Astrocyte of the hippocampus (primary cell): Measurements from ENCODE around the gene C12orf57.

Experiments
- DNase-seq: peaks from one replicate; pipeline ENCODE4 v3.0.0; 2011; ENCODE audit warnings: low read depth, low spot score

C12orf57 gene

GRCh38 chr12:6937481-6938352 lies 6.1 kb upstream of the C12orf57 start:
- peak; percentile 98 for DNase-seq

- DNase-seq: no peak
Observed at GRCh38 chr12:6938353-6939190, 5.2 kb upstream of the C12orf57 start.

GRCh38 chr12:6939191-6939540 lies 4.7 kb upstream of the C12orf57 start:
- no peak for DNase-seq

GRCh38 chr12:6941267-6941666 lies 2.6 kb upstream of the C12orf57 start:
- DNase-seq: no peak

DNA sequence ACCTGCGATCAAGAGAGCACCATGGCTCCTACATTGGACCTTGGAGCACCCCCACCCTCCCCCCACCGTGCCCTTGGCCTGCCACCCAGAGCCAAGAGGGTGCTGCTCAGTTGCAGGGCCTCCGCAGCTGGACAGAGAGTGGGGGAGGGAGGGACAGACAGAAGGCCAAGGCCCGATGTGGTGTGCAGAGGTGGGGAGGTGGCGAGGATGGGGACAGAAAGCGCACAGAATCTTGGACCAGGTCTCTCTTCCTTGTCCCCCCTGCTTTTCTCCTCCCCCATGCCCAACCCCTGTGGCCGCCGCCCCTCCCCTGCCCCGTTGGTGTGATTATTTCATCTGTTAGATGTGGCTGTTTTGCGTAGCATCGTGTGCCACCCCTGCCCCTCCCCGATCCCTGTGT lies 2.0 kb upstream of the C12orf57 start:
- no peak for DNase-seq

DNA sequence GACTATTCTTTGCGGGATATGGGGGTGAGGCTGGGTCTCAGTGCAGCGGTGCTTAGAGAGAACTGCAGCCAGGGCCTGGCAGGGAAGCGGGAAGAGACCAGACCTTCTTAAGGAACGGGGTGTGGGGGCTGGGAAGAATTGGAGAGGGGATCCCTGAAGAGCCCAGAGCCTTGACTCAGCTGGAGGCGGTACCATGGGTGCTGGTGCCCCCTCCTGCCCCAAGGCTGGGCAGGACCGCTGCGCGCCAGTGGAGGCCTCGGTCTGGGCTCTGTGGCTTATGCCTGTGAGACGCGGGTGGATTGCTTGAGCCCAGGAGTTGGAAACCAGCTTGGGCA lies 1.5 kb upstream of the C12orf57 start:
- peak; percentile 43 for DNase-seq

DNA sequence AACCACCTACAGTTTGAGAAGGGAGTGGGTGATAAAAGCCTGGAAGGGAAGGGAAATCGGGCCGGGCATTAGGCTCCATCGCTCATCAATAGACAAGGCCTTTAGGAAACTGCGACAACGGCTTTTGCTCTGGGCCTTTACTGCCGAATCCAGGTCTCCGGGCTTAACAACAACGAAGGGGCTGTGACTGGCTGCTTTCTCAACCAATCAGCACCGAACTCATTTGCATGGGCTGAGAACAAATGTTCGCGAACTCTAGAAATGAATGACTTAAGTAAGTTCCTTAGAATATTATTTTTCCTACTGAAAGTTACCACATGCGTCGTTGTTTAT lies 467 bp upstream of the C12orf57 start:
- peak; percentile 94 for DNase-seq

GRCh38 chr12:6944381-6945186 lies 762 bp downstream of the C12orf57 start:
- peak; percentile 96 for DNase-seq

GRCh38 chr12:6945613-6946012 lies 1.8 kb downstream of the C12orf57 start:
- DNase-seq: no peak

DNA sequence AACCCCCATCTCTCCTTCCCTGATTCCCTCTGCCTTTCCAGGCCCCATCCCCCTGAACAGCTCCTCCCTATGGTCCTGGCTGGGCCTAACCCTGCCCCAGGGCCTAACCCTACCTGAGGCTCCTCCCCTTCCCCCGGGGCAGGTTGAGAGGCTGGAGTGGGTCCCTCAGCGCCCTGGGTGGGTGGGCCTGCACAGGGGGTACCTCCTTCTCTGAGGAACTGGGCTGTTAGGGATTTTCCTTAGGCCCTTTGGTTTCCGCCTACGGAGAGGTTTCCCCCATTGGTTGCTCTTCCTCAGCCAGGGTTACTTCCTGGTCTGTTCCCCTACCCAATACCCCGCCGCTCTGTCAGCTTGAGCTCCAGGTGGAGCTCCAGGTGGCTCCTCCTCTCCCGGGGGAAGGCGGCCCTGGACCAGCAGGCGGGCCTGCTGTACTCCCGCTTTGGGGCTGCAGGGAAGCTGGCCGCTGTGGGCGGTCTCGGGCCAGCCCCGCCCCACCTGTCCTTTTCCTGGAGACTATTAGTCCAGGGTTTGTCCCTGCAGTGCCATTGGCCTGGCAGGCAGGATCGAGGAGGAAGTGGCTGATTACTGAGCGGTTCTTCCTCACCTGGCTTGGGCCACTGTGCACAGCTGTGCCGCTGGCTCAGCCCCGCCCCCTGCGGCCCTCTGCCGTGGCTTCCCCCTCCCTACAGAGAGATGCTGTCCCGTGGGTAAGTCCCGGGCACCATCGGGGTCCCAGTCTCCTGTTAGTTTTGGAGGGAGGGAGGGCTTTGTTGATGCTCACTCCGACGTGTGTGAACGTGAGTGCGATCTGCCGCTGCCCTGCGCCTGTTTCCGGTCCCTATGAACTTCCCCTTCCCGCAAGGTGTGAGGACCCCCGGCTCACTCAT lies 2.5 kb downstream of the C12orf57 start:
- DNase-seq: peak; percentile 44

GRCh38 chr12:6946920-6947374 lies 3.1 kb downstream of the C12orf57 start:
- no peak for DNase-seq

- DNase-seq: no peak
Observed at GRCh38 chr12:6947615-6948014, 3.8 kb downstream of the C12orf57 start.

DNA sequence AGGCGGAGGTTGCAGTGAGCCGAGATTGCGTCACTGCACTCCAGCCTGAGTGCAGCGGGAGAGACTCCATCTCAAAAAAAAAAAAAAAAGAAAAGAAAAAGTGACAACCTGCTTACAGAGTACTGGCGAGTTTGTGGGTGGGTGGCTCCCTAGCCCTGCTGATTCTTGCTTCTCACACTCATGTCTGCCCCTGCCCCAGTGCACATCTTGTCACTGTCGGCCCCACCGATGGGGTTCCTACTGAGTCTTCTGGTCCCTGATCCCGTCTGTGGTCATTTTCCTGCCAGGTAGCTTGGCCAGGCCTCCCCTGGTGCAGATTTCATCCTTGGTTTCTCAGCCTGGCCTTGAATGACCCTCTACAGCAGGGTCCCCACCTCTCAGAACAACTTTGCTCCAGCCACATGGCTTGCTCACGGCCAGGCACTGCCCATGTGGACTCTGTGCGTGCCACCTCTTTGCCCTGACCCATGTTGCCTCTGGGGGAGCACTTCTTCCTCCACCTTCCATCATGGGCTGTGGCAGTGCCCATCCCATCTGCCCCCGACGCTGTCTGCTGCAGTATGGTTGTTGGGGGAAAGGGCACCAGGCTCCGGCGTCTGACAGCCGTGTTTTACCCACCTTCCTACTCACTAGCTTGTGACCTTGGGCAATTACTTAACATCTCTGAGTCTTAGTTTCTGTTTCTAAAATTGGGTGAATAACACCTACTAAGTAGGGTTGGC lies 5.2 kb downstream of the C12orf57 start:
- DNase-seq: no peak

GRCh38 chr12:6950401-6950801 lies 6.6 kb downstream of the C12orf57 start:
- no peak for DNase-seq

- DNase-seq: no peak
Observed at GRCh38 chr12:6950811-6951540, 7.2 kb downstream of the C12orf57 start, which contains the start of gene PTPN6. PTPN6 (plus strand) TSS chr12:6951356; CDS start chr12:6951513, 157 bp downstream.

GRCh38 chr12:6951551-6952120 lies 7.8 kb downstream of the C12orf57 start:
- DNase-seq: no peak

- DNase-seq: no peak
Observed at GRCh38 chr12:6952121-6952862, 8.5 kb downstream of the C12orf57 start.

- no peak for DNase-seq
Observed at GRCh38 chr12:6952863-6953441, 9.1 kb downstream of the C12orf57 start.
